ENCODE results near the gene PLBD1.

DNA sequence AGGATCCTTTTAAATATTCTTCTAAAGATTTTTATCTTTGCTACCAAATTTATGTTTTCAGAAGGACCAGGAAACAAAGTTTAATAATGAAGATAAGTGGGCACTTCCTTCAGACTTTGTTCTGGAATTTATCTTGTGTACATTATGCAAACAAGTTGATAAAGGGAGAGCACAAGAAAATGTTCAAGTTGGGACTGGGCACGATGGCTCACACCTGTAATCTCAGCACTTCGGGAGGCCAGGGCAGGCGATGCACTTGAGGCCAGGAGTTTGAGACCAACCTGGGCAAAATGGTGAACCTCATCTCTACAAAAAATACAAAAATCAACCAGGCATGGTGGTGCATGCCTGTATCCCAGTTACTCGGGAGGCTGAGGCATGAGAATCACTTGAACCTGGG is 4.6 kb downstream of the PLBD1 start:
- TF ChIP-seq CTCF (IDR thresholded peaks at IDR 0.05) (no peak), POLR2A (IDR thresholded peaks at IDR 0.05) (no peak)

Measured in body of pancreas (tissue), 4 donors.